ENCODE measurements around the gene LRR1.
A peak's percentile ranks its signal among the peaks of the same experiment; 100 is the strongest.

DNA sequence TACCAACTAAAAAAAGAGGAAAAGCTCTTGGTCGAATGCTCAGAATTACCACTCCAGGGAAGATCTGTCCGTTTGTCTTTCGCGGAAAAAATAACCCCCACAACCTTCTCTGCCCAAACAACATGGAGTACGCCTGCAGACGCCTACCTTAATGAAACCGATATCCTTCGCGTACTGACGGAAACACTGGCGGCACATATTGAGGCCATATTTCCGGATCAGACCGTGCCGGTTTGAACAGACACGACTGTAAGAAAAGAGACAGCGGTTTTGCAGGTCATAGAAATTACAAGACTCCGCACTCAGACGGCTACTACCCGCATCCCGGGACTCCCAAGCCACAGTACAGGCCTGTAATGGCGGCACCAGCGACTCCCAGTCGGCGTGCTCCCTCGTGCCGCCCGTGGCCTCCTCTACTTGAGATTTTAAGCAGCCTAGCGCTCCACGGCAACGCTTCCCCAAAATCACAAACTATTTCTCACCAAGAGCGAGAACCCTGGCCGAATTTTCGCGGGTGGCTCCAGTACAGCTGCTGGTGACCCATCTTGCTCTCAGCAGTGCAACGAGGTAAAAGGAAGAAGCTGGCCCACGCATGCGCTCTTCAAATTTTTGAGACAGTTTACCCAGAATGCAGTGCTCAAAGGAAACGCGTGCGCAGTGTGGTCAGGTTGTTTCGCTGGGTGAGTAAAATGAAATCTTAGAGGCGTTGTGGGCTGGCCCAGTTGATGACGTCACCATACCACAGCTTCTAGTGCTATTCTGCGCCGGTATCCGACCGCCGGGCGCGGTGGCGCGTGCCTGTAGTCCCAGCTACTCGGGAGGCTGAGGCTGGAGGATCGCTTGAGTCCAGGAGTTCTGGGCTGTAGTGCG lies 12.7 kb upstream of the LRR1 start, which contains the start of gene RPS29:
- TF ChIP-seq, protein P1, sequence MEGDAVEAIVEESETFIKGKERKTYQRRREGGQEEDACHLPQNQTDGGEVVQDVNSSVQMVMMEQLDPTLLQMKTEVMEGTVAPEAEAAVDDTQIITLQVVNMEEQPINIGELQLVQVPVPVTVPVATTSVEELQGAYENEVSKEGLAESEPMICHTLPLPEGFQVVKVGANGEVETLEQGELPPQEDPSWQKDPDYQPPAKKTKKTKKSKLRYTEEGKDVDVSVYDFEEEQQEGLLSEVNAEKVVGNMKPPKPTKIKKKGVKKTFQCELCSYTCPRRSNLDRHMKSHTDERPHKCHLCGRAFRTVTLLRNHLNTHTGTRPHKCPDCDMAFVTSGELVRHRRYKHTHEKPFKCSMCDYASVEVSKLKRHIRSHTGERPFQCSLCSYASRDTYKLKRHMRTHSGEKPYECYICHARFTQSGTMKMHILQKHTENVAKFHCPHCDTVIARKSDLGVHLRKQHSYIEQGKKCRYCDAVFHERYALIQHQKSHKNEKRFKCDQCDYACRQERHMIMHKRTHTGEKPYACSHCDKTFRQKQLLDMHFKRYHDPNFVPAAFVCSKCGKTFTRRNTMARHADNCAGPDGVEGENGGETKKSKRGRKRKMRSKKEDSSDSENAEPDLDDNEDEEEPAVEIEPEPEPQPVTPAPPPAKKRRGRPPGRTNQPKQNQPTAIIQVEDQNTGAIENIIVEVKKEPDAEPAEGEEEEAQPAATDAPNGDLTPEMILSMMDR (IDR thresholded peaks at IDR 0.05; ENCODE audit: low read depth, low read length, missing input control), result no peak
- TF ChIP-seq GABPA (IDR thresholded peaks at IDR 0.05 in 1 of 2, conservative IDR thresholded peaks at IDR 0.05 in 1 of 2) (peak in 1 of 2 donors; percentile 77), MAX (IDR thresholded peaks at IDR 0.05) (peak; percentile 92), FOXA1 (IDR thresholded peaks at IDR 0.05) (peak; percentile 13), EGR1 (IDR thresholded peaks at IDR 0.05; ENCODE audit: low read depth in 2 of 2) (peak in 1 of 2 donors; percentile 31), SP1 (IDR thresholded peaks at IDR 0.05) (peak; percentile 57), RXRA (IDR thresholded peaks at IDR 0.05) (peak in 1 of 2 donors; percentile 52), TAF1 (conservative IDR thresholded peaks at IDR 0.05) (peak; percentile 94), RAD21 (IDR thresholded peaks at IDR 0.05) (no peak), FOXA2 (IDR thresholded peaks at IDR 0.05) (no peak), ATF3 (IDR thresholded peaks at IDR 0.05) (peak; percentile 97)
- TF ChIP-seq, protein P2, sequence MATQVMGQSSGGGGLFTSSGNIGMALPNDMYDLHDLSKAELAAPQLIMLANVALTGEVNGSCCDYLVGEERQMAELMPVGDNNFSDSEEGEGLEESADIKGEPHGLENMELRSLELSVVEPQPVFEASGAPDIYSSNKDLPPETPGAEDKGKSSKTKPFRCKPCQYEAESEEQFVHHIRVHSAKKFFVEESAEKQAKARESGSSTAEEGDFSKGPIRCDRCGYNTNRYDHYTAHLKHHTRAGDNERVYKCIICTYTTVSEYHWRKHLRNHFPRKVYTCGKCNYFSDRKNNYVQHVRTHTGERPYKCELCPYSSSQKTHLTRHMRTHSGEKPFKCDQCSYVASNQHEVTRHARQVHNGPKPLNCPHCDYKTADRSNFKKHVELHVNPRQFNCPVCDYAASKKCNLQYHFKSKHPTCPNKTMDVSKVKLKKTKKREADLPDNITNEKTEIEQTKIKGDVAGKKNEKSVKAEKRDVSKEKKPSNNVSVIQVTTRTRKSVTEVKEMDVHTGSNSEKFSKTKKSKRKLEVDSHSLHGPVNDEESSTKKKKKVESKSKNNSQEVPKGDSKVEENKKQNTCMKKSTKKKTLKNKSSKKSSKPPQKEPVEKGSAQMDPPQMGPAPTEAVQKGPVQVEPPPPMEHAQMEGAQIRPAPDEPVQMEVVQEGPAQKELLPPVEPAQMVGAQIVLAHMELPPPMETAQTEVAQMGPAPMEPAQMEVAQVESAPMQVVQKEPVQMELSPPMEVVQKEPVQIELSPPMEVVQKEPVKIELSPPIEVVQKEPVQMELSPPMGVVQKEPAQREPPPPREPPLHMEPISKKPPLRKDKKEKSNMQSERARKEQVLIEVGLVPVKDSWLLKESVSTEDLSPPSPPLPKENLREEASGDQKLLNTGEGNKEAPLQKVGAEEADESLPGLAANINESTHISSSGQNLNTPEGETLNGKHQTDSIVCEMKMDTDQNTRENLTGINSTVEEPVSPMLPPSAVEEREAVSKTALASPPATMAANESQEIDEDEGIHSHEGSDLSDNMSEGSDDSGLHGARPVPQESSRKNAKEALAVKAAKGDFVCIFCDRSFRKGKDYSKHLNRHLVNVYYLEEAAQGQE (IDR thresholded peaks at IDR 0.05), result peak; percentile 92
